ENCODE results near the gene MIGA2. TPM values are rescaled to one million over a fixed set of nuclear protein-coding genes. Genes with fewer than 3 reads are reported as not detected.

The MIGA2 gene
- polyA plus RNA-seq, 1 experiment: 10.6 TPM

DNA sequence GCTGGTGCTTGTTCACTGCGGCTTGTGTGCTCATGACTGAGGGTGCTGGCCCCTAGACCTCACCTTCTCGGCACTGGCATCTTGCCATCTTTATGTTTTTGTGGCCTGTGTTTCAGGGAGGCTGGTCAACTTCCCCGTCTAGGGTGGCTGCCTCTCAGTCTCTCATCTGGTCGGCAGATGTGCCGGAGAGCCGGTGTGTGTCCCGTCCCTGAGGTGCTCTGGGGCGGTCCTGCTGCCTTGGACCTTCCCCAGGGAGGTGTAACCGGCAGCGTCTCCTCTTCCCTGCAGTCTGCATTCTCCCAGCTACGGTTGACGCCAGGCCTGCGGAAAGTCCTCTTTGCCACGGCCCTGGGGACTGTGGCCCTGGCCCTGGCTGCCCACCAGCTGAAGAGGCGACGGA is 5.6 kb downstream of the MIGA2 start:
- no peaks in the 10 kb centered on the region for H3K27me3 ChIP-seq (ENCODE audit: control insufficient read depth, insufficient read depth, low read length)
- H3K27ac ChIP-seq (ENCODE audit: low read depth, low read length): no peak overlapping the region
- POLR2A ChIA-PET: no interaction called here
- DNase-seq (ENCODE audit: low read depth, low spot score): no peak
- CTCF ChIA-PET: interaction anchor here (1.1 to 1.4 kb wide), 2 partner anchors 12 to 14 kb away, joined by 3 to 4 read pairs; partner anchors contain the start of gene SH3GLB2
- TF ChIP-seq, protein P1, sequence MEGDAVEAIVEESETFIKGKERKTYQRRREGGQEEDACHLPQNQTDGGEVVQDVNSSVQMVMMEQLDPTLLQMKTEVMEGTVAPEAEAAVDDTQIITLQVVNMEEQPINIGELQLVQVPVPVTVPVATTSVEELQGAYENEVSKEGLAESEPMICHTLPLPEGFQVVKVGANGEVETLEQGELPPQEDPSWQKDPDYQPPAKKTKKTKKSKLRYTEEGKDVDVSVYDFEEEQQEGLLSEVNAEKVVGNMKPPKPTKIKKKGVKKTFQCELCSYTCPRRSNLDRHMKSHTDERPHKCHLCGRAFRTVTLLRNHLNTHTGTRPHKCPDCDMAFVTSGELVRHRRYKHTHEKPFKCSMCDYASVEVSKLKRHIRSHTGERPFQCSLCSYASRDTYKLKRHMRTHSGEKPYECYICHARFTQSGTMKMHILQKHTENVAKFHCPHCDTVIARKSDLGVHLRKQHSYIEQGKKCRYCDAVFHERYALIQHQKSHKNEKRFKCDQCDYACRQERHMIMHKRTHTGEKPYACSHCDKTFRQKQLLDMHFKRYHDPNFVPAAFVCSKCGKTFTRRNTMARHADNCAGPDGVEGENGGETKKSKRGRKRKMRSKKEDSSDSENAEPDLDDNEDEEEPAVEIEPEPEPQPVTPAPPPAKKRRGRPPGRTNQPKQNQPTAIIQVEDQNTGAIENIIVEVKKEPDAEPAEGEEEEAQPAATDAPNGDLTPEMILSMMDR (IDR thresholded peaks at IDR 0.05; ENCODE audit: low read depth, low read length): no peak
- no peak overlapping the region for H3K4me3 ChIP-seq (ENCODE audit: low read depth, low read length)
- H3K9me3 ChIP-seq (ENCODE audit: control insufficient read depth, insufficient read depth, low read length): no peaks in the 10 kb centered on the region

DNA sequence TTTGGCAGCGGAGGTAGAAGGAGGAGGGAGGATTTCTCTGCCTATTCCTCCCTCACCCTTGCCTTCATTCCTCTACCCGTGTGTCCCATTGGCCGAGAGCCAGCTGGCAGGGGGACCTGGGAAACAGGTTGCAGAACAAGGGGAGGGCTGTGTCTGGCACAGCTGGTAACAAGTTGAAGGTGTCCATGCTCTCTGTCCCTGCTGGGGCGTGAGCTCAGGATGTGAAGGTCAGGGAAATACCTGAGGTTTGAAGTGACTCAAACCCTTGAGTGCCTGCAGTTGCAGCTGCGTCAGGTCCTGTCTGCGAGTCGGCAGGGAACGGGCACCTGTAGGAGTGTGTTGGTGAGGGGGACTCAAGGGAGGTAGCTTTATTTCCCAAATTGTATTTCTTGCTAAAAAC is 16.2 kb downstream of the MIGA2 start:
- Histone ChIP-seq H3K27me3 (ENCODE audit: control insufficient read depth, insufficient read depth, low read length) (no peaks in the 10 kb centered on the region), H3K4me3 (ENCODE audit: low read depth, low read length) (no peak overlapping the region), H3K9me3 (ENCODE audit: control insufficient read depth, insufficient read depth, low read length) (no peaks in the 10 kb centered on the region), H3K27ac (ENCODE audit: low read depth, low read length) (no peak overlapping the region)
- no peak for DNase-seq (ENCODE audit: low read depth, low spot score)
- CTCF ChIA-PET: no interaction called here
- POLR2A ChIA-PET: no interaction called here
- TF ChIP-seq, protein P1 (IDR thresholded peaks at IDR 0.05; ENCODE audit: low read depth, low read length): no peak

DNA sequence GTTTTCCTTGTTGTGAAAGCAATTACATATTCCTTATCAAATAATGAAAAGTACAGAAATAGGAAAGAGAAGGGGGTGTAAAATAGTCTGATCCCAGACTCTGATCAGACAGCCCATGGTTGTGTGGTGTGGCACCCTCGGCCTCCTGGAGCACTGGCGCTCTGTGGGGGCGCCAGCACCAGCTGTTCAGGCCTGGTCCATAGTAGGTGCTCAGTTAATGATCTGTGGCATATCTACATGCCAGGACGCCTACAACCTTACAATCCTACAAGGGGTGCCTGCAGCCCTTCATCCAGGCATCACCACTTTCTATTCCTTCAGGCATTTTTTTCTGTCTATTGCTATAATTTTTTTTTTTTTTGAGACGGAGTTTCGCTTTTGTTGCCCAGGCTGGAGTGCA is 16.6 kb downstream of the MIGA2 start:
- no peaks in the 10 kb centered on the region for H3K9me3 ChIP-seq (ENCODE audit: control insufficient read depth, insufficient read depth, low read length)
- H3K4me3 ChIP-seq (ENCODE audit: low read depth, low read length): no peak overlapping the region
- H3K27me3 ChIP-seq (ENCODE audit: control insufficient read depth, insufficient read depth, low read length): no peaks in the 10 kb centered on the region
- ChIA-PET POLR2A (no interaction called here), CTCF (no interaction called here)
- no peak overlapping the region for H3K27ac ChIP-seq (ENCODE audit: low read depth, low read length)
- DNase-seq (ENCODE audit: low read depth, low spot score): no peak
- TF ChIP-seq, protein P1 (IDR thresholded peaks at IDR 0.05; ENCODE audit: low read depth, low read length): no peak

DNA sequence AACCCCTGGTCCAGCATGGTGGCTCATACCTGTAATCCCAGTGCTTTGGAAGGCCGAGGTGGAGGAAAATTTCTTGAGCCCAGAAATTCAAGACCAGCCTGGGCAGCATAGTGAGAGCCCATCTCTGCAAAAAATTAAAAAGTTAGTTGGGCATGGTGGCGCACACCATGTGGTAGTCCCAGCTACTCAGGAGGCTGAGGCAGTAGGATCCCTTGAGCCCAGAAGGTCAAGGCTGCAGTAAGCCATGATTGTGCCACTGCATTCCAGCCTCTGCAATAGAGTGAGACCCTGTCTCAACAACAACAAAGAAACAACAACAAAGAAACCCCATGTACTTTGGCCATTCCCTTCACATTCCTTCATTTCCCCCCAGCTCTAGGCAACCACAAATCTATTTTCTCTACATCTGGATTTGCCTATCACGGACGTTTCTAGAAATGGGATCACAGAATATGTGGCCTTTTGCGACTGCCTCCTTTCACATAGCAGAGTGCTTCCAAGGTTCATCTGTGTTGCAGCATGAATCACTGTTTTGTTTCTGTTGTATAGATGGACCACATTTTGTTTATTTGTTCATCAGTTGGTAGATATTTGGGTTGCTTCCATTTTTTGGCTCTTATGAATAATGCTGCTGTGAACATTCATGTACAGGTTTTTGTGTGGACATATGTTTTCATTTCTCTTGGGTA is 17.9 kb downstream of the MIGA2 start:
- TF ChIP-seq, protein P1 (IDR thresholded peaks at IDR 0.05; ENCODE audit: low read depth, low read length): no peak
- Histone ChIP-seq H3K9me3 (ENCODE audit: control insufficient read depth, insufficient read depth, low read length) (no peaks in the 10 kb centered on the region), H3K4me3 (ENCODE audit: low read depth, low read length) (no peak overlapping the region), H3K27ac (ENCODE audit: low read depth, low read length) (no peak overlapping the region), H3K27me3 (ENCODE audit: control insufficient read depth, insufficient read depth, low read length) (no peaks in the 10 kb centered on the region)
- ChIA-PET POLR2A (no interaction called here), CTCF (no interaction called here)
- no peak for DNase-seq (ENCODE audit: low read depth, low spot score)

DNA sequence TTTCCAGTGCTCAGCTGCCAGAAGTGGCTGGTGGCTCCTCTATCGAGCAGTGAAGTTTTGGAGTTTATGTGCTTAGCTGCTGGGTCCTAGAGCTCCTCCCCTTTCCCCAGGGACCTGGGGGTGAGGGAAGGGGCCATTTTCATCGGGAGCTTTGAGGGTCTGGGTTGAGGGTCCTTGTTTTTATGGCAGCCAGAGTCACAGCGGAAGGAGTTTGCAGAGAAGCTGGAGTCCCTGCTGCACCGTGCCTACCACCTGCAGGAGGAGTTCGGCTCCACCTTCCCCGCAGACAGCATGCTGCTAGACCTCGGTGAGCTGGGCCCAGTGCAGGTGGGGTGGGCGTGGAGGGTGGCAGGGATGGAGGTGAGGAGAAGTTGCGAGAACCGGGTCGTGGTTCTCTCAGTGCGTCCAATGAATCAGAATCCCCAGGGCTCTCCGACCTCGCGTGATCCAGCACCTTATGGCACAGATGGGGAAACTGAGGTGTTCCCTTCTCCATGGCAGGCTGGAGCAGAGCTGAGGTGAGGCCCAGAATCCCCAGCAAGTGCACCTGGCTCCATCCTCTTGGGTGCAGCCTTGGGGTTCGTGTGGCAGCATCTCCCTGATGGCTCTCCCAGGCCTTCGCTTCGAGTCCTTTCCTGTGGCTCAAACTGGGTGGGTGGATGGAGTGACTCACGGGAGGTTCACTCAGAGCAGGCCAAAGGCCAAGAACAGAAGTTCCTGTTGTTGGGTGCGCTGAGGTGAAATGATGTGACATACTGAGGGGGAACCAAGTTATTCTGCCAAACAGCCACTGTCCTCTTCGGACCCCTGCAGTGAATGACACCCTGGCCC is 22.8 kb downstream of the MIGA2 start:
- no peak for DNase-seq (ENCODE audit: low read depth, low spot score)
- no peak overlapping the region for H3K27ac ChIP-seq (ENCODE audit: low read depth, low read length)
- TF ChIP-seq, protein P1 (IDR thresholded peaks at IDR 0.05; ENCODE audit: low read depth, low read length): no peak
- H3K27me3 ChIP-seq (ENCODE audit: control insufficient read depth, insufficient read depth, low read length): no peaks in the 10 kb centered on the region
- H3K4me3 ChIP-seq (ENCODE audit: low read depth, low read length): no peak overlapping the region
- POLR2A ChIA-PET: interaction anchor here (0.7 kb wide), 1 partner anchor 539 kb away, joined by 5 read pairs; no protein-coding TSS in a partner anchor
- CTCF ChIA-PET: interaction anchor here (0.6 kb wide), 1 partner anchor 31 kb away, joined by 6 read pairs; the partner anchor contains the start of gene SH3GLB2
- H3K9me3 ChIP-seq (ENCODE audit: control insufficient read depth, insufficient read depth, low read length): no peaks in the 10 kb centered on the region
